ENCODE results near the gene EPS15. TPM values are rescaled to one million over a fixed set of nuclear protein-coding genes. Genes with fewer than 3 reads are reported as not detected.

The EPS15 gene
- total and polyA plus RNA-seq, 8 donors = 45.6 to 79.0 (median 54.9) TPM

GRCh38 chr1:51354416-51354815 lies 164.7 kb downstream of the EPS15 start:
- intact Hi-C loops (cut with DNase I) = no loop called here
- Histone ChIP-seq H3K27ac (no peak overlapping the region), H3K4me1 (no peaks in the 10 kb centered on the region), H3K4me3 (no peak overlapping the region), H3K36me3 (peaks cover 0 to 51% of the 10 kb centered on the region in 2 donors), H3K27me3 (no peaks in the 10 kb centered on the region), H3K9me3 (no peaks in the 10 kb centered on the region)
- no peak for TF ChIP-seq CTCF (IDR thresholded peaks at IDR 0.05)
- DNase-seq = no peak
- peak; percentile 26 for ATAC-seq

- no peak overlapping the region for H3K4me3 ChIP-seq
- H3K36me3 ChIP-seq = peaks cover 0 to 33% of the 10 kb centered on the region in 2 donors
- ATAC-seq (no peak), DNase-seq (no peak)
- H3K27ac ChIP-seq = no peak overlapping the region
- no peak for TF ChIP-seq CTCF (IDR thresholded peaks at IDR 0.05)
- no peaks in the 10 kb centered on the region for H3K4me1 ChIP-seq
- no peaks in the 10 kb centered on the region for H3K27me3 ChIP-seq
- no peaks in the 10 kb centered on the region for H3K9me3 ChIP-seq
- intact Hi-C loops (cut with DNase I) = no loop called here
Measured at GRCh38 chr1:51351907-51352306, 167.2 kb downstream of the EPS15 start.

GRCh38 chr1:51349862-51350261 lies 169.2 kb downstream of the EPS15 start:
- ATAC-seq = no peak
- H3K9me3 ChIP-seq = no peaks in the 10 kb centered on the region
- no peak for DNase-seq
- peaks cover 10 to 19% of the 10 kb centered on the region in 2 donors for H3K27me3 ChIP-seq
- H3K36me3 ChIP-seq = peaks cover 0 to 13% of the 10 kb centered on the region in 2 donors
- no peak for TF ChIP-seq CTCF (IDR thresholded peaks at IDR 0.05)
- intact Hi-C loops (cut with DNase I) = no loop called here
- H3K27ac ChIP-seq = no peak overlapping the region
- no peak overlapping the region for H3K4me3 ChIP-seq
- peaks cover 0 to 10% of the 10 kb centered on the region in 2 donors for H3K4me1 ChIP-seq

GRCh38 chr1:51348147-51348527 lies 170.9 kb downstream of the EPS15 start:
- Histone ChIP-seq H3K4me1 (peaks cover 0 to 13% of the 10 kb centered on the region in 2 donors), H3K27ac (no peak overlapping the region), H3K9me3 (no peaks in the 10 kb centered on the region), H3K27me3 (peaks cover 15 to 36% of the 10 kb centered on the region in 2 donors), H3K4me3 (no peak overlapping the region), H3K36me3 (no peaks in the 10 kb centered on the region)
- no peak for TF ChIP-seq CTCF (IDR thresholded peaks at IDR 0.05)
- intact Hi-C loops (cut with DNase I) = no loop called here
- ATAC-seq = no peak
- DNase-seq = no peak

GRCh38 chr1:51347398-51348146 lies 171.5 kb downstream of the EPS15 start:
- Histone ChIP-seq H3K27me3 (peaks cover 15 to 42% of the 10 kb centered on the region in 2 donors), H3K36me3 (no peaks in the 10 kb centered on the region), H3K9me3 (no peaks in the 10 kb centered on the region), H3K4me1 (peaks cover 0 to 13% of the 10 kb centered on the region in 2 donors), H3K4me3 (no peak overlapping the region), H3K27ac (no peak overlapping the region)
- DNase-seq (no peak), ATAC-seq (no peak)
- no peak for TF ChIP-seq CTCF (IDR thresholded peaks at IDR 0.05)
- intact Hi-C loops (cut with DNase I) = no loop called here

All from left lung (tissue), 10 donors.